ENCODE measurements around the gene TOR1A.

- TF ChIP-seq CTCF (IDR thresholded peaks at IDR 0.05), result no peak
- TF ChIP-seq POLR2AphosphoS5 (IDR thresholded peaks at IDR 0.05), result no peak
- TF ChIP-seq EP300 (IDR thresholded peaks at IDR 0.05), result no peak
- no peak for TF ChIP-seq POLR2A (IDR thresholded peaks at IDR 0.05; ENCODE audit: low read depth)
Measured at GRCh38 chr9:129851821-129852220, 27.9 kb upstream of the TOR1A start.
